Effector memory CD4-positive, alpha-beta T cell (primary cell): ENCODE measurements around the gene GTSE1.
"Not testable (repeated sequence)": the region's sequence is repeated elsewhere in the genome, so short reads cannot be mapped to it uniquely, and the experiment has no call there.

Source experiments
- DNase-seq, 3 donors: peaks; one replicate each; pipeline ENCODE4 v3.0.0-alpha.2; 2020
- H3K27ac ChIP-seq: 2 replicates; pipeline ENCODE4 v1.7.0; 2013; ENCODE audit warnings: mild to moderate bottlenecking, low read length, moderate library complexity; ENCODE audit not compliant: insufficient read depth, poor library complexity, severe bottlenecking
- H3K27me3 ChIP-seq: replicated peaks from 2 replicates; pipeline ENCODE4 v1.7.0; 2013; ENCODE audit warnings: mild to moderate bottlenecking, low read length; ENCODE audit not compliant: insufficient read depth, control insufficient read depth, poor library complexity, severe bottlenecking
- H3K36me3 ChIP-seq: 2 replicates; pipeline ENCODE4 v1.7.0; 2013; ENCODE audit warnings: mild to moderate bottlenecking, low read length, moderate library complexity; ENCODE audit not compliant: control insufficient read depth, insufficient read depth
- H3K4me1 ChIP-seq: 2 replicates; pipeline ENCODE4 v1.7.0; 2013; ENCODE audit warnings: low read length, mild to moderate bottlenecking; ENCODE audit not compliant: control insufficient read depth, insufficient read depth, poor library complexity, severe bottlenecking
- H3K4me3 ChIP-seq: 2 replicates; pipeline ENCODE4 v1.7.0; 2013; ENCODE audit warnings: low read length, low read depth, mild to moderate bottlenecking; ENCODE audit not compliant: insufficient read depth, poor library complexity, severe bottlenecking
- H3K9me3 ChIP-seq: 2 replicates; pipeline ENCODE4 v1.7.0; 2013; ENCODE audit warnings: mild to moderate bottlenecking, low read length, moderate library complexity; ENCODE audit not compliant: control insufficient read depth

Gene GTSE1

DNA sequence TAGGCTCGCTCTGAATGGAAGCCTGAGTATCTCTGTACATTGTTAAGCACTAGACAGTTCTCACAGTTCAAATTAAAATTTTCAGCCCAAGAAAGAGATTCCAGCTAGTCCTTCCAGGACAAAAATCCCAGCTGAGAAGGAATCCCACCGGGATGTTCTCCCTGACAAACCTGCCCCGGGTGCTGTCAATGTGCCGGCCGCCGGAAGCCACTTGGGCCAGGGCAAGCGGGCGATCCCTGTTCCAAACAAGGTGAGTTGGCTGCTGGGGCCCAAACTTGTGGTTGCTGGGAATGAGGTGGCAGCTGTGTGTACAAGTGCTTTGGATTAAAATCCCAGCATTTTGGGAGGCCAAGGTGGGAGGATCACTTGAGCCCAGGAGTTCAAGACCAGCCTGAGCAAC lies 15.4 kb downstream of the GTSE1 start:
- Histone ChIP-seq H3K4me1 (no peaks in the 10 kb centered on the region), H3K27me3 (no peaks in the 10 kb centered on the region), H3K9me3 (no peaks in the 10 kb centered on the region), H3K4me3 (no peak overlapping the region), H3K27ac (no peak overlapping the region), H3K36me3 (no peaks in the 10 kb centered on the region)
- DNase-seq = no peak

DNA sequence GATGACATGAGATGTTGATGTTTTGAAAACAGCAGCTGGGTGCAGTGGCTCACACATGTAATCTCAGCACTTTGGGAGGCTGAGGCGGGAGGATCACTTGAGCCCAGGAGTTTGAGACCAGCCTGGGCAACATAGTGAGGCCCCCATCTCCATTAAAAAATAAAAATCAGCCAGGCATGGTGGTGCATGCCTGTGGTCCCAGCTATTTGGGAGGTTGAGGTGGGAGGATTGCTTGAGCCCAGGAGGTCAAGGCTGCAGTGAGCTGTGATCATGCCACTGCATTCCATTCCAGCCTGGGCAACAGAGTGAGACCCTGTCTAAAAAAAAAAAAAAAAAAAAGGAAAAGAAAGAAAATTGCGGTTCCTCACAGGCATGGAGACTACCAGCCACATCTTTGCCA lies 16.2 kb downstream of the GTSE1 start:
- not testable (repeated sequence) for H3K4me1 ChIP-seq, H3K27ac ChIP-seq, H3K4me3 ChIP-seq, H3K27me3 ChIP-seq, DNase-seq, H3K36me3 ChIP-seq, H3K9me3 ChIP-seq

- no peak for DNase-seq
- no peaks in the 10 kb centered on the region for H3K9me3 ChIP-seq
- H3K27me3 ChIP-seq = no peaks in the 10 kb centered on the region
- no peaks in the 10 kb centered on the region for H3K36me3 ChIP-seq
- H3K4me3 ChIP-seq = no peak overlapping the region
- no peaks in the 10 kb centered on the region for H3K4me1 ChIP-seq
- H3K27ac ChIP-seq = no peak overlapping the region
Observed at GRCh38 chr22:46315976-46316375, 19.3 kb downstream of the GTSE1 start.

GRCh38 chr22:46317646-46318045 lies 21.0 kb downstream of the GTSE1 start:
- Histone ChIP-seq H3K4me1 (no peaks in the 10 kb centered on the region), H3K27ac (no peak overlapping the region), H3K27me3 (no peaks in the 10 kb centered on the region), H3K4me3 (no peak overlapping the region), H3K36me3 (no peaks in the 10 kb centered on the region), H3K9me3 (no peaks in the 10 kb centered on the region)
- DNase-seq = no peak

- no peak overlapping the region for H3K27ac ChIP-seq
- no peak for DNase-seq
- H3K36me3 ChIP-seq = no peaks in the 10 kb centered on the region
- H3K27me3 ChIP-seq = no peaks in the 10 kb centered on the region
- no peak overlapping the region for H3K4me3 ChIP-seq
- H3K4me1 ChIP-seq = no peaks in the 10 kb centered on the region
- no peaks in the 10 kb centered on the region for H3K9me3 ChIP-seq
Observed at GRCh38 chr22:46318576-46318975, 21.9 kb downstream of the GTSE1 start.

GRCh38 chr22:46319319-46319718 lies 22.6 kb downstream of the GTSE1 start:
- Histone ChIP-seq H3K27me3 (no peaks in the 10 kb centered on the region), H3K36me3 (no peaks in the 10 kb centered on the region), H3K9me3 (no peaks in the 10 kb centered on the region), H3K4me1 (no peaks in the 10 kb centered on the region), H3K27ac (no peak overlapping the region), H3K4me3 (no peak overlapping the region)
- no peak for DNase-seq

GRCh38 chr22:46320166-46320710 lies 23.6 kb downstream of the GTSE1 start:
- H3K27me3 ChIP-seq = no peaks in the 10 kb centered on the region
- no peak for DNase-seq
- no peaks in the 10 kb centered on the region for H3K4me1 ChIP-seq
- H3K9me3 ChIP-seq = no peaks in the 10 kb centered on the region
- H3K27ac ChIP-seq = no peak overlapping the region
- H3K4me3 ChIP-seq = no peak overlapping the region
- H3K36me3 ChIP-seq = no peaks in the 10 kb centered on the region

DNA sequence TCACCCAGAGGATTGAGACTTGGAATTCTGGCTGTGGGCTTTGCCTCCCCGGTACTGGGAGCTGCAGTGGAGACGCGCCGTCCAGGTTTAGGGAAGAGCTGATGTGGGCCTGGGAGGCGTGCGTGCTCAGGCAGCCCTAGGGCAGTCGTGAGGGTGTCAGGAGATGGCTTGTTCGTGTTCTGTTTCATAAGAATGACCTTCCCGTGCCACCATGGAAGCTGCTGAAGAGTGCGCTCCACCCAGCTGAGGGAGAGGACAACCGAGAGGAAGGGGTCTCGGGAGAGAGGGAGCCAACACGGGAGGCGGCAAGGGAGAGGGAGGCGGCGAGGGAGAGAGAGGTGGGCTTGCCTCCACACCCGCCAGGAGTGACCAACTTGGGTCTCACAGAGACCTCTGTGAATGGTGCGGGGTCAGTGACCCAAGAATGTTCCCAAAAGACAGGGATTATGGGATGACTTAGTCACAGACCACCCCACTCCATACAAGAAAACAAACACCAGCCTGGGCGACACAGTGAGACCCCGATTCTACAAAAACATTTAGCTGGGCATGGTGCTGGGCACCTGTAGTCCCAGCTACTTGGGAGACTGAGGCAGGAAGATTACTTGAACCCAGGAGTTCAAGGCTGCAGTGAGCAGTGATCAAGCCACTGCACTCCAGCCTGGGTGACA lies 24.2 kb downstream of the GTSE1 start:
- Histone ChIP-seq H3K27me3 (no peaks in the 10 kb centered on the region), H3K4me3 (no peak overlapping the region), H3K36me3 (no peaks in the 10 kb centered on the region), H3K27ac (no peak overlapping the region), H3K4me1 (no peaks in the 10 kb centered on the region), H3K9me3 (no peaks in the 10 kb centered on the region)
- DNase-seq = no peak

- Histone ChIP-seq H3K9me3 (no peaks in the 10 kb centered on the region), H3K27me3 (no peaks in the 10 kb centered on the region), H3K4me1 (no peaks in the 10 kb centered on the region), H3K4me3 (no peak overlapping the region), H3K27ac (no peak overlapping the region), H3K36me3 (no peaks in the 10 kb centered on the region)
- no peak for DNase-seq
Observed at GRCh38 chr22:46322711-46323110, 26.0 kb downstream of the GTSE1 start.

GRCh38 chr22:46323162-46323561 lies 26.5 kb downstream of the GTSE1 start:
- Histone ChIP-seq H3K9me3 (no peaks in the 10 kb centered on the region), H3K36me3 (no peaks in the 10 kb centered on the region), H3K4me1 (no peaks in the 10 kb centered on the region), H3K4me3 (no peak overlapping the region), H3K27ac (no peak overlapping the region), H3K27me3 (no peaks in the 10 kb centered on the region)
- no peak for DNase-seq
